IMR-90 (cell line): ENCODE data around the gene USP6NL.

Source experiments
- MAZ ChIP-seq: IDR thresholded peaks from 2 replicates; pipeline ENCODE4 v1.6.1; 2012; ENCODE audit warnings: low read depth, mild to moderate bottlenecking, low read length, improper control_type of control experiment, moderate library complexity, borderline replicate concordance
- MXI1 ChIP-seq: IDR thresholded peaks from 2 replicates; pipeline ENCODE4 v1.6.1; 2012; ENCODE audit warnings: low read depth, mild to moderate bottlenecking, low read length, moderate library complexity, borderline replicate concordance
- POLR2A ChIP-seq: IDR thresholded peaks from 2 replicates; pipeline ENCODE4 v1.6.1; 2012; ENCODE audit warnings: mild to moderate bottlenecking, low read depth, low read length
- RAD21 ChIP-seq: IDR thresholded peaks from 2 replicates; pipeline ENCODE4 v1.6.1; 2012; ENCODE audit warnings: low read length, improper control_type of control experiment
- TF ChIP-seq, protein P1 (sequence below): conservative IDR thresholded peaks from 2 replicates; pipeline ENCODE4 v1.5.1; 2012; ENCODE audit warnings: mild to moderate bottlenecking, low read depth, low read length, improper control_type of control experiment

DNA sequence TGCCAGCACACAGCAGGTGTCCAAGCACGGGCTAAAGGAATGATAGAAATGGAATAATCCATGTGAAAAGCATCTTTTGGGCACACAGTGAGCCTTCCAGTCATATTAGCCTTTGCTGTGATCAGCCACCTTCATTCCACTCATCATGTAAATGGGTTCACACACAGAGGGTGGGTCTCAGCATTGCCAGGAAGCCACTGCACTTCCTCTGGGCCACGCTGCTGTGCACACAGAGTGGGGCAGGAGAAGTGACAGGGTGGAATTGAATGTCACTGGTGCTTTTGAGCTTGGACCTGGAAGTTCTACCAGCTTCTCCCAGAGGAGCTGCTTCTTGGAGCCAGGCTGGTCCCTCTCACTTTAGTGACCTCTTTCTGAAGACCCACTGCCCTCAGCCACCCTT lies 203.5 kb downstream of the USP6NL start:
- TF ChIP-seq MXI1 (no peak), POLR2A (no peak), MAZ (no peak), RAD21 (no peak)
- TF ChIP-seq, protein P1, sequence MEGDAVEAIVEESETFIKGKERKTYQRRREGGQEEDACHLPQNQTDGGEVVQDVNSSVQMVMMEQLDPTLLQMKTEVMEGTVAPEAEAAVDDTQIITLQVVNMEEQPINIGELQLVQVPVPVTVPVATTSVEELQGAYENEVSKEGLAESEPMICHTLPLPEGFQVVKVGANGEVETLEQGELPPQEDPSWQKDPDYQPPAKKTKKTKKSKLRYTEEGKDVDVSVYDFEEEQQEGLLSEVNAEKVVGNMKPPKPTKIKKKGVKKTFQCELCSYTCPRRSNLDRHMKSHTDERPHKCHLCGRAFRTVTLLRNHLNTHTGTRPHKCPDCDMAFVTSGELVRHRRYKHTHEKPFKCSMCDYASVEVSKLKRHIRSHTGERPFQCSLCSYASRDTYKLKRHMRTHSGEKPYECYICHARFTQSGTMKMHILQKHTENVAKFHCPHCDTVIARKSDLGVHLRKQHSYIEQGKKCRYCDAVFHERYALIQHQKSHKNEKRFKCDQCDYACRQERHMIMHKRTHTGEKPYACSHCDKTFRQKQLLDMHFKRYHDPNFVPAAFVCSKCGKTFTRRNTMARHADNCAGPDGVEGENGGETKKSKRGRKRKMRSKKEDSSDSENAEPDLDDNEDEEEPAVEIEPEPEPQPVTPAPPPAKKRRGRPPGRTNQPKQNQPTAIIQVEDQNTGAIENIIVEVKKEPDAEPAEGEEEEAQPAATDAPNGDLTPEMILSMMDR: no peak
